Naive thymus-derived CD4-positive, alpha-beta T cell (primary cell): Measurements from ENCODE around the gene NTHL1. TPM values are rescaled to one million over a fixed set of nuclear protein-coding genes. Genes with fewer than 3 reads are reported as not detected.

Experiments used
- ATAC-seq: fragments of 150-1000 bp; cut with Tn5 transposase; 2 replicates; pipeline ENCODE4 v1.10.0; 2021; ENCODE audit warnings: mild to moderate bottlenecking, moderate library complexity
- CTCF ChIA-PET: fragments of 350-600 bp; sonication (Branson Sonifier 250); formaldehyde crosslinking; loops from one replicate; lab custom pipeline; 2021; ENCODE audit warnings: antibody characterized with exemption; lab: Charles Lee
- POLR2A ChIA-PET: fragments of 350-600 bp; sonication (Branson Sonifier 250); formaldehyde crosslinking; loops from one replicate; lab custom pipeline; 2021; ENCODE audit warnings: antibody characterized with exemption, inconsistent platforms; lab: Charles Lee
- DNase-seq, 9 donors: peaks; one replicate each; pipeline versions ENCODE4 v3.0.0 to v3.0.0-alpha.2; 2020 to 2022; ENCODE audit warnings: mixed read lengths in 1 of 9
- H3K27ac ChIP-seq: one replicate; pipeline ENCODE4 v1.7.0; 2013; ENCODE audit warnings: mild to moderate bottlenecking, low read depth, low read length, moderate library complexity
- H3K27me3 ChIP-seq, 2 donors: one replicate each; pipeline ENCODE4 v1.7.0; 2013; ENCODE audit warnings: low read length in 2 of 2, mild to moderate bottlenecking in 2 of 2, moderate library complexity in 2 of 2; ENCODE audit not compliant: control insufficient read depth in 2 of 2, insufficient read depth in 2 of 2
- H3K36me3 ChIP-seq, 3 experiments: 1 replicate in 2 of 3; 2 replicates in 1 of 3; pipeline ENCODE4 v1.7.0; 2013; ENCODE audit warnings: low read length in 3 of 3, mild to moderate bottlenecking in 3 of 3, moderate library complexity in 1 of 3; ENCODE audit not compliant: insufficient read depth in 3 of 3, control insufficient read depth in 2 of 3
- H3K4me1 ChIP-seq, 2 donors: one replicate each; pipeline ENCODE4 v1.7.0; 2013; ENCODE audit warnings: low read length in 2 of 2, mild to moderate bottlenecking in 2 of 2, moderate library complexity in 1 of 2; ENCODE audit not compliant: control insufficient read depth in 2 of 2, insufficient read depth in 2 of 2
- H3K4me3 ChIP-seq: 2 replicates; pipeline ENCODE4 v1.7.0; 2013; ENCODE audit warnings: mild to moderate bottlenecking, low read length
- H3K9me3 ChIP-seq, 3 experiments: 1 replicate in 2 of 3; 2 replicates in 1 of 3; pipeline ENCODE4 v1.7.0; 2013; ENCODE audit warnings: low read length in 3 of 3; ENCODE audit not compliant: control insufficient read depth in 2 of 3
- H3K27ac Mint-ChIP-seq, 9 donors: one replicate each; pipeline ENCODE4 v1.8.0; 2020 to 2022; ENCODE audit warnings: mixed read lengths in 9 of 9, mild to moderate bottlenecking in 8 of 9, moderate library complexity in 5 of 9, inconsistent platforms in 2 of 9
- H3K27me3 Mint-ChIP-seq, 5 donors: one replicate each; pipeline ENCODE4 v1.8.0; 2021 to 2022; ENCODE audit warnings: mixed read lengths in 5 of 5, mild to moderate bottlenecking in 1 of 5
- H3K36me3 Mint-ChIP-seq, 5 donors: one replicate each; pipeline ENCODE4 v1.8.0; 2020 to 2022; ENCODE audit warnings: mixed read lengths in 5 of 5, mild to moderate bottlenecking in 3 of 5, inconsistent platforms in 1 of 5
- H3K4me1 Mint-ChIP-seq, 7 donors: one replicate each; pipeline ENCODE4 v1.8.0; 2020 to 2022; ENCODE audit warnings: mixed read lengths in 7 of 7, mild to moderate bottlenecking in 3 of 7, inconsistent platforms in 1 of 7
- H3K4me3 Mint-ChIP-seq, 10 donors: one replicate each; pipeline ENCODE4 v1.8.0; 2020 to 2022; ENCODE audit warnings: mild to moderate bottlenecking in 10 of 10, mixed read lengths in 10 of 10, moderate library complexity in 6 of 10, inconsistent platforms in 2 of 10
- H3K9me3 Mint-ChIP-seq, 11 donors: one replicate each; pipeline ENCODE4 v1.8.0; 2020 to 2022; ENCODE audit warnings: mixed read lengths in 11 of 11, mild to moderate bottlenecking in 4 of 11, inconsistent platforms in 1 of 11, moderate library complexity in 1 of 11
- intact Hi-C, 2 donors: fragments of 100-400 bp; cut with micrococcal nuclease; formaldehyde crosslinking; loops; one replicate each; pipeline ENCODE4 v1.15.1; 2023
- polyA plus RNA-seq, 2 donors: library from polyadenylated mRNA; unstranded; fragments of 300-500 nt; fragmentation: Illumina TruSeq; gene quantifications; one replicate each; pipeline ENCODE4 v1.2.3, GENCODE V29; 2021
- total RNA-seq, 6 experiments: library from RNA in 5 of 6; stranded (reverse) in 5 of 6; gene quantifications; 1 replicate in 5 of 6; 2 replicates in 1 of 6; pipeline ENCODE4 v1.2.3 and lab custom pipeline; 2021 to 2026

The NTHL1 gene
- total and polyA plus RNA-seq, 7 experiments from 2014 or later = 4.4 to 27.0 (median 9.4) TPM

DNA sequence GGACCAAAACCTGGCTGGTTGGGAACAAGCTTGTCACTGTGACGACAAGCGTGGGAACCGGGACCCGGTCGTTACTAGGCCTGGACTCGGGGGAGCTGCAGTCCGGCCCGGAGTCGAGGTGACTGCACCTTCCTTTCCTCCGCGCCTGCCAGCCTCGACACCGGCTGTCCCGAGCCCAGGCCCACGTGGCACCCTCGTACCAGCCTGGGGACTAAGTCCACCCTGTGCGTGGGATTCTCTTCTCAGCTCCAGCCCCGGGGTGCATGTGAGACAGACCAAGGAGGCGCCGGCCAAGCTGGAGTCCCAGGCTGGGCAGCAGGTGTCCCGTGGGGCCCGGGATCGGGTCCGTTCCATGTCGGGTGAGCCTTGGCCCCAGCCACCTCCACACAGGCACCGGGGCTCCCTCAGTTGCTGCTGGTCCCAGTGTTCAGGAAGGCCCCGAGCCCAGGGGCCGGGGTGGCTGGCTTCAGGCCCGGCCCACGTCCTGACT, 31.7 kb upstream of the NTHL1 start:
- Mint-ChIP-seq H3K27ac (no peak overlapping the region), H3K9me3 (no peaks in the 10 kb centered on the region)

DNA sequence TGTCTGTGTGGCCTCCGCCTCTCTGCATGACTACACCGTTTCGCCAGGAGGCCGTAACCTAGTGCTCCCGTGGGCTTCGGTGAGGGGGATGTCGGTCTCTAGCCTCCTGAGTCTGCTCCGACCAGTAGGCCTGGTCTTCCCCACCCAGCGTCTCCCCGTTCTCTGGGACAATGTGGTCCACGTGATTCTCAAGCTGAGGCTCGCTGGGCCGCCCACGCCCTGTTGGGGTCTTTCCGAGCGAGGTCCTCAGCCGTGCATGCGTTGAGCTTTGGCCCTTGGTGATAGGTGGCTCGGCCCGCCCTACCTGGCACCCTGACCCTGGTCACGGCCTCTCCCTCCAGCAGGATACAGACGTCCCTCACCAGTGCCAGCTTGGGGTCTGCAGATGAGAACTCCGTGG, 31.1 kb upstream of the NTHL1 start:
- peaks cover 0 to 2% (median 0%) of the 10 kb centered on the region in 7 donors for H3K4me1 Mint-ChIP-seq
- POLR2A ChIA-PET = no interaction called here
- peaks cover 0 to 16% (median 0%) of the 10 kb centered on the region in 5 donors for H3K36me3 Mint-ChIP-seq
- CTCF ChIA-PET = no interaction called here
- H3K27me3 ChIP-seq = no peaks in the 10 kb centered on the region
- H3K9me3 ChIP-seq = no peaks in the 10 kb centered on the region
- H3K27ac ChIP-seq = no peak overlapping the region
- H3K4me1 ChIP-seq = no peaks in the 10 kb centered on the region
- H3K27me3 Mint-ChIP-seq = no peaks in the 10 kb centered on the region
- H3K9me3 Mint-ChIP-seq = no peaks in the 10 kb centered on the region
- intact Hi-C loops = no loop called here
- no peak overlapping the region for H3K4me3 Mint-ChIP-seq
- H3K4me3 ChIP-seq = no peak overlapping the region
- no peak for ATAC-seq
- no peak overlapping the region for H3K27ac Mint-ChIP-seq
- H3K36me3 ChIP-seq = peaks cover 0 to 95% (median 8%) of the 10 kb centered on the region in 3 experiments
- DNase-seq = no peak

More for the DNA sequence above, 31.7 kb upstream of the NTHL1 start:
- Histone ChIP-seq H3K4me1 (no peaks in the 10 kb centered on the region), H3K4me3 (no peak overlapping the region), H3K27ac (no peak overlapping the region), H3K36me3 (peaks cover 0 to 95% (median 6%) of the 10 kb centered on the region in 3 experiments), H3K9me3 (no peaks in the 10 kb centered on the region), H3K27me3 (no peaks in the 10 kb centered on the region)
- ATAC-seq (no peak), DNase-seq (no peak)
- Mint-ChIP-seq H3K4me1 (peaks cover 0 to 2% (median 0%) of the 10 kb centered on the region in 7 donors), H3K27me3 (no peaks in the 10 kb centered on the region), H3K4me3 (no peak overlapping the region), H3K36me3 (peaks cover 0 to 16% (median 0%) of the 10 kb centered on the region in 5 donors)
- CTCF ChIA-PET = interaction anchor here (0.5 kb wide), 1 partner anchor 49 kb away, joined by 5 read pairs; no protein-coding TSS in a partner anchor
- POLR2A ChIA-PET = no interaction called here
- intact Hi-C loops = no loop called here

DNA sequence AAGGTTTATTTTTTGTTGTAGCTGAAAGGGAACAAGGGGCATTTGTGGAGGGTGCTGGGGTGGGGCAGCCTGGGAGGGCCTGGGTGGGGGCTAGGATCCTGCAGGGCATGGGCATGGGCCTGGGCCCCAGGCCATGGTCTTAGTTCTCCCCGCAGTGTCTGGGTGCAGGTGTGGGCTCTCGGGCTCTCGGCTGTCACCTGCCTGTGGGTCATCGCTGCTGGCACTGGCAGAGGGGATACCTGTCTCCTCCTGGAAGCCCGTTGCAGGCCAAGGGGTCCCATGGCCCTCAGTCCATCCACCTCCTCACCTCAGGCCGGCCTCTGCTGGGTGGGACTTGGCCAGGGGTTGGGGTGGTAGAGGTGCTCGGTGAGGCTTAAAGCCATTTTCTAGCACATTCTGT, 30.5 kb upstream of the NTHL1 start:
- no peak overlapping the region for H3K27ac Mint-ChIP-seq

DNA sequence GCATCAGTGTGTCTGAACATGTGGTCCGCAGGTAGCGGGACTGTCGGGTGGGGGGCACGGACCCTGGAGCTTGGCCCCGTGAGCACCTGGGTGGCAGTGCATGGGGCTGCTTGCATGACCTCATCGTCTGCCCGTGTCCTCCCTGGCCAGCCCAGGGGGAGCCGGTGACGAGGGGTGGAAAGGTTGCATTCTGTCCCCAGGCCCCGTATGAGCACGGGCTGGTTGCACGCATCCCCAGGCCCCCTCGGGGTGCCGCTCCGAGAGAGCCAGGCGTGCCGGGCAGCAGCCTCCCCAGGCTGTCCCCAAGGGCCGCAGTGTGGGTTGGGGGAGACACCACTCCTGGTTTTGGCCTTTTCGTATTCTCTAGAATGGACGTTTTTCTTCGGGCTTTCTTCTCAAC, 30.1 kb upstream of the NTHL1 start:
- DNase-seq = no peak
- no peak for ATAC-seq
- ChIA-PET POLR2A (no interaction called here), CTCF (no interaction called here)
- H3K27ac Mint-ChIP-seq = no peak overlapping the region
- Histone ChIP-seq H3K27ac (no peak overlapping the region), H3K27me3 (no peaks in the 10 kb centered on the region), H3K36me3 (peaks cover 0 to 95% (median 14%) of the 10 kb centered on the region in 3 experiments), H3K9me3 (no peaks in the 10 kb centered on the region), H3K4me3 (no peak overlapping the region), H3K4me1 (no peaks in the 10 kb centered on the region)
- H3K4me3 Mint-ChIP-seq = no peak overlapping the region
- no peaks in the 10 kb centered on the region for H3K27me3 Mint-ChIP-seq
- peaks cover 0 to 19% (median 0%) of the 10 kb centered on the region in 5 donors for H3K36me3 Mint-ChIP-seq
- H3K9me3 Mint-ChIP-seq = no peaks in the 10 kb centered on the region
- intact Hi-C loops = no loop called here
- no peaks in the 10 kb centered on the region for H3K4me1 Mint-ChIP-seq

More for the DNA sequence above, 30.5 kb upstream of the NTHL1 start:
- Histone ChIP-seq H3K27ac (no peak overlapping the region), H3K4me1 (no peaks in the 10 kb centered on the region), H3K36me3 (peaks cover 0 to 95% (median 10%) of the 10 kb centered on the region in 3 experiments), H3K9me3 (no peaks in the 10 kb centered on the region), H3K4me3 (no peak overlapping the region), H3K27me3 (no peaks in the 10 kb centered on the region)
- Mint-ChIP-seq H3K4me1 (peaks cover 0 to 2% (median 0%) of the 10 kb centered on the region in 7 donors), H3K36me3 (peaks cover 0 to 19% (median 0%) of the 10 kb centered on the region in 5 donors), H3K9me3 (no peaks in the 10 kb centered on the region), H3K27me3 (no peaks in the 10 kb centered on the region), H3K4me3 (no peak overlapping the region)
- no peak for ATAC-seq
- POLR2A ChIA-PET = no interaction called here
- intact Hi-C loops = no loop called here
- CTCF ChIA-PET = no interaction called here
- DNase-seq = no peak

DNA sequence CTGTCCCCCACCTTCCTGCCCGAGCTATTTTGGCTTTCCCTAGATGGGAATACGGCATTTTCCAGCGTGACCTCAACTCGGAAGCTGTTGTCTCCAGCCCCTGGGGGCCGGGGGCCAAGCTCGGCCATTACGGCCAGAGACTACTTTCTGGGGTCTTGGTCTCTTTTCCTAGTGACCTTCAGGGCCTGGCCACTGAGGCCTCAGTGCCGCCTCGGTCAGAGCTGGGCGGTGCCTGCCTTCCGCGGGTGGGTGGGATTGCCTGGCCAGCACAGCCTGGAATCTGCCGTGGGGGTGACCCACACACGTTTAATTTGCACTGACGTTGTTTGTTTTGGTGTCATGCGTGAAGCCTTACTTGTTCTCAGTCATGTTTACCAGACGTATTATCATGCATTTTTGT, 29.4 kb upstream of the NTHL1 start:
- no peaks in the 10 kb centered on the region for H3K9me3 ChIP-seq
- no peaks in the 10 kb centered on the region for H3K4me1 ChIP-seq
- ChIA-PET POLR2A (no interaction called here), CTCF (no interaction called here)
- intact Hi-C loops = no loop called here
- no peak overlapping the region for H3K27ac ChIP-seq
- DNase-seq (no peak), ATAC-seq (no peak)
- Mint-ChIP-seq H3K4me3 (no peak overlapping the region), H3K36me3 (peaks cover 0 to 19% (median 0%) of the 10 kb centered on the region in 5 donors), H3K4me1 (no peaks in the 10 kb centered on the region), H3K27me3 (no peaks in the 10 kb centered on the region), H3K9me3 (no peaks in the 10 kb centered on the region), H3K27ac (peak overlapping the region in 1 of 9 donors; percentile 68)
- H3K36me3 ChIP-seq = peaks cover 0 to 95% (median 15%) of the 10 kb centered on the region in 3 experiments
- no peaks in the 10 kb centered on the region for H3K27me3 ChIP-seq
- no peak overlapping the region for H3K4me3 ChIP-seq

DNA sequence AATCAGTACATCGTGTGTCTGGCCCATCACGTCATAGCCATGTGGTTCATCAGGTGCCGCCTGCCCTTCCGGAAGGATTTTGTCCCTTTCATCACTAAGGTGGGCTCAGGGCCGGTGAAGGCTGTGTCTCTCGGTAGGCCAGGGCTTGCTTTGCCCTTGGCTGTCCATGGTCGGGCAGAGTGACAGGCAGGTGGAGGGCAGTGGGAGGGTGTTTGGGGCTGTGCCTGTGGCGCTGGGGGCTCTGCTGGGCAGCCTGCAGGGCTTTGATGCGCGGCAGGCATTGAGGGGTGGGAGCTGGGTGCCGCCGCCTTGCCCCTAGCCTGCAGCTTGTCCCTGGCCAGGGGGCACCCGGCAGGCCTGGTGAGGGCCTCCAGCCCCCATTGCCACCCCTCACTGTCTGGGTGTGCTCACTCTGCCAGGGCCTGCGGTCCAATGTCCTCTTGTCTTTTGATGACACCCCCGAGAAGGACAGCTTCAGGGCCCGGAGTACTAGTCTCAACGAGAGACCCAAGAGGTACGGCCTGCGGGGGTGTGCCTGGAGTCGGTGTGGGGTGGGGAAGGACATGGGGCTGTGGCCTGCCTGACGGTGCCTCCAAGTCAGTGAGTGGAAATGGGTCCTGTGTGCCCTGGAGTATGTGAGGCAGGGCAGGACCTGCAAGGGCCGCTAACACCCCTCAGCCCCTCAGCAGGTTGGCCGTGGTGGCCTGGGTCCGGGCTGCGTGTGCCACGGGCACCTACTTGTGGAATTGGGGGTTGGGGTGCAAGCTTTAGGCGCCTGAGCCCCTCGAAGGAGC, 28.6 kb upstream of the NTHL1 start:
- H3K36me3 ChIP-seq = peaks cover 0 to 95% (median 15%) of the 10 kb centered on the region in 3 experiments
- DNase-seq (no peak), ATAC-seq (no peak)
- no peak overlapping the region for H3K27ac ChIP-seq
- no peaks in the 10 kb centered on the region for H3K9me3 Mint-ChIP-seq
- intact Hi-C loops = no loop called here
- no peak overlapping the region for H3K27ac Mint-ChIP-seq
- no peaks in the 10 kb centered on the region for H3K27me3 Mint-ChIP-seq
- H3K4me1 ChIP-seq = no peaks in the 10 kb centered on the region
- no peak overlapping the region for H3K4me3 ChIP-seq
- H3K4me3 Mint-ChIP-seq = no peak overlapping the region
- no peaks in the 10 kb centered on the region for H3K27me3 ChIP-seq
- H3K36me3 Mint-ChIP-seq = peaks cover 0 to 20% (median 0%) of the 10 kb centered on the region in 5 donors
- CTCF ChIA-PET = no interaction called here
- H3K4me1 Mint-ChIP-seq = no peaks in the 10 kb centered on the region
- no peaks in the 10 kb centered on the region for H3K9me3 ChIP-seq
- POLR2A ChIA-PET = no interaction called here
